ENCODE measurements around the gene ENTHD1.

GRCh38 chr22:39859903-39860588 lies 33.5 kb downstream of the ENTHD1 start:
- TF ChIP-seq CTCF (IDR thresholded peaks at IDR 0.05 in 2 of 3, conservative IDR thresholded peaks at IDR 0.05 in 1 of 3; ENCODE audit: control insufficient read depth in 2 of 3, extremely low read depth in 1 of 3, insufficient read depth in 1 of 3, low read depth in 3 of 3, low read length in 3 of 3), result no peak
- TF ChIP-seq USF1 (IDR thresholded peaks at IDR 0.05; ENCODE audit: borderline replicate concordance, extremely low read length, insufficient read depth, low read depth, low read length), result no peak
- no peak for TF ChIP-seq MAX (IDR thresholded peaks at IDR 0.05; ENCODE audit: low read depth, low read length)
- peak; percentile 42 to 50; a peak in 1 of 4 replicates for TF ChIP-seq EP300 (IDR thresholded peaks at IDR 0.05; ENCODE audit: borderline replicate concordance in 1 of 2, control insufficient read depth in 1 of 2, low read depth in 2 of 2, low read length in 2 of 2)
- TF ChIP-seq BRCA1 (IDR thresholded peaks at IDR 0.05; ENCODE audit: low read depth, low read length), result no peak
- no peak for TF ChIP-seq POLR2A (IDR thresholded peaks at IDR 0.05; ENCODE audit: low read depth, low read length)
- TF ChIP-seq SPI1 (IDR thresholded peaks at IDR 0.05; ENCODE audit: borderline replicate concordance, insufficient read depth, low read depth, low read length), result peak; percentile 79
- TF ChIP-seq SMARCA5 (IDR thresholded peaks at IDR 0.05), result no peak
- TF ChIP-seq NR2F1 (conservative IDR thresholded peaks at IDR 0.05), result no peak
- no peak for TF ChIP-seq ZNF687 (IDR thresholded peaks at IDR 0.05)
- TF ChIP-seq CHD2 (IDR thresholded peaks at IDR 0.05; ENCODE audit: borderline replicate concordance, low read depth, low read length), result no peak
- peak; percentile 37; the same call in 1 of the 2 replicates for TF ChIP-seq ZBED1 (IDR thresholded peaks at IDR 0.05; ENCODE audit: borderline replicate concordance)
- no peak for TF ChIP-seq SMC3 (IDR thresholded peaks at IDR 0.05; ENCODE audit: borderline replicate concordance, low read length)

Measured in GM12878 (cell line).